ENCODE results near the gene EMILIN1. TPM values are rescaled to one million over a fixed set of nuclear protein-coding genes. Genes with fewer than 3 reads are reported as not detected.
"Not testable (repeated sequence)": the region's sequence is repeated elsewhere in the genome, so short reads cannot be mapped to it uniquely, and the experiment has no call there.

The EMILIN1 gene
- total RNA-seq, 2 donors from 2014 or later = 8.7 to 14.2 TPM

- peaks cover 30% of the 10 kb centered on the region for H3K36me3 Mint-ChIP-seq
- no peak for ATAC-seq
Measured at GRCh38 chr2:27067385-27067784, 11.0 kb upstream of the EMILIN1 start.

GRCh38 chr2:27069436-27069835 is 9.0 kb upstream of the EMILIN1 start:
- Mint-ChIP-seq H3K36me3 (peaks cover 25% of the 10 kb centered on the region), H3K4me1 (ENCODE audit: low read depth in 2 of 2) (peaks cover 50 to 55% of the 10 kb centered on the region in 2 donors), H3K27ac (peak overlapping the region; percentile 94 to 97), H3K9me3 (no peaks in the 10 kb centered on the region), H3K27me3 (no peaks in the 10 kb centered on the region), H3K4me3 (peak overlapping the region; percentile 98)
- no peak for DNase-seq (ENCODE audit: low spot score)
- ATAC-seq = no peak

More at GRCh38 chr2:27067385-27067784, 11.0 kb upstream of the EMILIN1 start:
- H3K27me3 Mint-ChIP-seq = no peaks in the 10 kb centered on the region
- H3K4me3 Mint-ChIP-seq = no peak overlapping the region
- DNase-seq (ENCODE audit: low spot score) = no peak
- H3K9me3 Mint-ChIP-seq = no peaks in the 10 kb centered on the region
- peak overlapping the region in 1 of 2 donors; percentile 67 for H3K27ac Mint-ChIP-seq
- peaks cover 33 to 44% of the 10 kb centered on the region in 2 donors for H3K4me1 Mint-ChIP-seq (ENCODE audit: low read depth in 2 of 2)

GRCh38 chr2:27069961-27070618 is 8.3 kb upstream of the EMILIN1 start:
- H3K27ac Mint-ChIP-seq = peak overlapping the region; percentile 94 to 97
- no peaks in the 10 kb centered on the region for H3K9me3 Mint-ChIP-seq
- ATAC-seq (no peak), DNase-seq (ENCODE audit: low spot score) (no peak)
- no peaks in the 10 kb centered on the region for H3K27me3 Mint-ChIP-seq
- peaks cover 25% of the 10 kb centered on the region for H3K36me3 Mint-ChIP-seq
- H3K4me1 Mint-ChIP-seq (ENCODE audit: low read depth in 2 of 2) = peaks cover 57 to 62% of the 10 kb centered on the region in 2 donors
- H3K4me3 Mint-ChIP-seq = peak overlapping the region; percentile 98

GRCh38 chr2:27070653-27071276 is 7.7 kb upstream of the EMILIN1 start:
- Mint-ChIP-seq H3K9me3 (no peaks in the 10 kb centered on the region), H3K4me3 (peak overlapping the region; percentile 98), H3K4me1 (ENCODE audit: low read depth in 2 of 2) (peaks cover 62 to 63% of the 10 kb centered on the region in 2 donors), H3K36me3 (peaks cover 22% of the 10 kb centered on the region), H3K27ac (peak overlapping the region; percentile 94 to 97), H3K27me3 (no peaks in the 10 kb centered on the region)
- ATAC-seq = no peak
- no peak for DNase-seq (ENCODE audit: low spot score)

- no peaks in the 10 kb centered on the region for H3K9me3 Mint-ChIP-seq
Measured at GRCh38 chr2:27071277-27071989, 7.0 kb upstream of the EMILIN1 start, which contains the start of gene OST4. Gene OST4, minus strand, starts transcription at chr2:27071654.

GRCh38 chr2:27071990-27072830 is 6.2 kb upstream of the EMILIN1 start:
- peak; percentile 80 for DNase-seq (ENCODE audit: low spot score)
- Mint-ChIP-seq H3K27ac (peak overlapping the region; percentile 77 to 87), H3K9me3 (no peaks in the 10 kb centered on the region), H3K4me1 (ENCODE audit: low read depth in 2 of 2) (peaks cover 72 to 75% of the 10 kb centered on the region in 2 donors), H3K4me3 (peak overlapping the region; percentile 90), H3K27me3 (no peaks in the 10 kb centered on the region), H3K36me3 (peaks cover 16% of the 10 kb centered on the region)
- ATAC-seq = no peak

More at GRCh38 chr2:27071277-27071989, 7.0 kb upstream of the EMILIN1 start, which contains the start of gene OST4:
- Mint-ChIP-seq H3K4me3 (peak within 1 kb of the TSS; percentile 98), H3K36me3 (peaks cover 17% of the 10 kb centered on the region), H3K27me3 (no peaks in the 10 kb centered on the region), H3K4me1 (ENCODE audit: low read depth in 2 of 2) (peaks cover 65 to 68% of the 10 kb centered on the region in 2 donors), H3K27ac (peak within 1 kb of the TSS; percentile 94 to 97)
- DNase-seq (ENCODE audit: low spot score) (peak; percentile 95), ATAC-seq (peak; percentile 95 to 97)

GRCh38 chr2:27072920-27073319 is 5.5 kb upstream of the EMILIN1 start:
- Mint-ChIP-seq H3K36me3 (peaks cover 16% of the 10 kb centered on the region), H3K4me3 (peak overlapping the region; percentile 90), H3K9me3 (no peaks in the 10 kb centered on the region), H3K27me3 (no peaks in the 10 kb centered on the region), H3K27ac (peak overlapping the region; percentile 77 to 87), H3K4me1 (ENCODE audit: low read depth in 2 of 2) (peaks cover 78 to 79% of the 10 kb centered on the region in 2 donors)
- DNase-seq (ENCODE audit: low spot score) (no peak), ATAC-seq (no peak)

- Mint-ChIP-seq H3K4me3 (peak overlapping the region; percentile 21), H3K4me1 (ENCODE audit: low read depth in 2 of 2) (peaks cover 75 to 78% of the 10 kb centered on the region in 2 donors), H3K9me3 (no peaks in the 10 kb centered on the region), H3K27ac (peak overlapping the region; percentile 77 to 87), H3K27me3 (no peaks in the 10 kb centered on the region), H3K36me3 (peaks cover 16% of the 10 kb centered on the region)
- no peak for ATAC-seq
- no peak for DNase-seq (ENCODE audit: low spot score)
Measured at GRCh38 chr2:27073782-27074181, 4.6 kb upstream of the EMILIN1 start.

GRCh38 chr2:27074738-27075565 is 3.5 kb upstream of the EMILIN1 start:
- H3K4me3 Mint-ChIP-seq = peak overlapping the region; percentile 74
- ATAC-seq = no peak
- H3K27me3 Mint-ChIP-seq = no peaks in the 10 kb centered on the region
- H3K27ac Mint-ChIP-seq = peak overlapping the region; percentile 77 to 87
- H3K36me3 Mint-ChIP-seq = peaks cover 6% of the 10 kb centered on the region
- DNase-seq (ENCODE audit: low spot score) = no peak
- peaks cover 63 to 66% of the 10 kb centered on the region in 2 donors for H3K4me1 Mint-ChIP-seq (ENCODE audit: low read depth in 2 of 2)
- H3K9me3 Mint-ChIP-seq = no peaks in the 10 kb centered on the region

- H3K4me3 Mint-ChIP-seq = peak overlapping the region; percentile 74
- not testable (repeated sequence) for H3K27me3 Mint-ChIP-seq; H3K9me3 Mint-ChIP-seq; ATAC-seq; H3K36me3 Mint-ChIP-seq; DNase-seq (ENCODE audit: low spot score)
- H3K27ac Mint-ChIP-seq = peak overlapping the region; percentile 77 to 87
- H3K4me1 Mint-ChIP-seq (ENCODE audit: low read depth in 2 of 2) = peaks cover 61 to 65% of the 10 kb centered on the region in 2 donors
Measured at GRCh38 chr2:27075566-27075871, 2.9 kb upstream of the EMILIN1 start.

- H3K27ac Mint-ChIP-seq = peak overlapping the region; percentile 77 to 87
Measured at GRCh38 chr2:27076323-27076722, 2.1 kb upstream of the EMILIN1 start.

GRCh38 chr2:27077231-27077630 is 1.2 kb upstream of the EMILIN1 start:
- ATAC-seq = no peak
- no peaks in the 10 kb centered on the region for H3K36me3 Mint-ChIP-seq
- no peaks in the 10 kb centered on the region for H3K9me3 Mint-ChIP-seq
- H3K4me1 Mint-ChIP-seq (ENCODE audit: low read depth in 2 of 2) = peaks cover 62 to 69% of the 10 kb centered on the region in 2 donors
- H3K27ac Mint-ChIP-seq = peak overlapping the region; percentile 77 to 87
- DNase-seq (ENCODE audit: low spot score) = no peak
- no peaks in the 10 kb centered on the region for H3K27me3 Mint-ChIP-seq
- no peak overlapping the region for H3K4me3 Mint-ChIP-seq

More at GRCh38 chr2:27076323-27076722, 2.1 kb upstream of the EMILIN1 start:
- Mint-ChIP-seq H3K4me1 (ENCODE audit: low read depth in 2 of 2) (peaks cover 61 to 66% of the 10 kb centered on the region in 2 donors), H3K4me3 (peak overlapping the region; percentile 66), H3K27me3 (no peaks in the 10 kb centered on the region), H3K9me3 (no peaks in the 10 kb centered on the region), H3K36me3 (no peaks in the 10 kb centered on the region)
- no peak for ATAC-seq
- DNase-seq (ENCODE audit: low spot score) = no peak

Data from natural killer cell treated with Interleukin-12 subunit alpha and Interleukin-12 subunit beta and Interleukin-15 and Interleukin-18, amount 100 ng/mL, for 72 hours (primary cell).